Esophagus muscularis mucosa (tissue), 4 donors: ENCODE results near the gene PUSL1. TPM values are rescaled to one million over a fixed set of nuclear protein-coding genes. Genes with fewer than 3 reads are reported as not detected.

Experiments
- DNase-seq: peaks from one replicate; pipeline ENCODE4 v3.0.0-alpha.2; 2017; ENCODE audit errors: extremely low spot score
- H3K27ac ChIP-seq, 4 donors: fragments of 200-600 bp; sonication (generic); replicated peaks in 1 of 4; 1 replicate in 3 of 4; 2 replicates in 1 of 4; pipeline ENCODE4 v1.5.1; 2016 to 2019; ENCODE audit warnings: mild to moderate bottlenecking in 1 of 4
- H3K27me3 ChIP-seq, 4 donors: fragments of 200-600 bp; sonication (generic); one replicate each; pipeline versions ENCODE4 v1.5.1 to v1.6.0; 2016 to 2019
- H3K36me3 ChIP-seq, 4 donors: fragments of 200-600 bp; sonication (generic); one replicate each; pipeline ENCODE4 v1.5.1; 2016 to 2019
- H3K4me1 ChIP-seq, 4 donors: fragments of 200-600 bp; sonication (generic); one replicate each; pipeline ENCODE4 v1.5.1; 2016 to 2019
- H3K4me3 ChIP-seq, 4 donors: fragments of 200-600 bp; sonication (generic); 1 replicate in 2 of 4; 2 replicates in 2 of 4; pipeline ENCODE4 v1.5.1; 2016 to 2019; ENCODE audit warnings: mild to moderate bottlenecking in 4 of 4, moderate library complexity in 1 of 4
- H3K9me3 ChIP-seq, 4 donors: fragments of 200-600 bp; sonication (generic); 1 replicate in 3 of 4; 2 replicates in 1 of 4; pipeline ENCODE4 v1.5.1; 2016 to 2019
- CTCF ChIP-seq, 3 experiments: fragments of 200-600 bp in 2 of 3; fragments of 450-650 bp in 1 of 3; sonication (generic) in 2 of 3; IDR thresholded peaks; one replicate each; pipeline ENCODE4 v1.5.1; 2017 to 2019; ENCODE audit warnings: antibody characterized with exemption in 3 of 3, mild to moderate bottlenecking in 2 of 3, moderate library complexity in 1 of 3
- EP300 ChIP-seq: sonication (generic); formaldehyde crosslinking; IDR thresholded peaks from one replicate; pipeline ENCODE4 v1.6.1; 2017; ENCODE audit warnings: antibody characterized with exemption
- POLR2A ChIP-seq: fragments of 450-650 bp; IDR thresholded peaks from one replicate; pipeline ENCODE4 v1.6.1; 2017; ENCODE audit warnings: antibody characterized with exemption, moderate library complexity, mild to moderate bottlenecking, low read depth
- POLR2AphosphoS5 ChIP-seq, 2 donors: sonication (generic); formaldehyde crosslinking; IDR thresholded peaks; one replicate each; pipeline ENCODE4 v1.6.1; 2017; ENCODE audit warnings: antibody characterized with exemption in 2 of 2
- WGBS: methylation state at CpG from one replicate; pipeline ENCODE4 v1.1.5; 2018; 5-methylcytosine and 5-hydroxymethylcytosine counted together
- intact Hi-C: fragments of 100-400 bp; cut with DNase I; formaldehyde crosslinking; loops from one replicate; pipeline ENCODE4 v1.15.1; 2023
- total RNA-seq, 4 donors: library from RNA; depleted of rRNA; stranded (reverse); fragments of >200 nt; gene quantifications; one replicate each; pipeline versions ENCODE4 v1.1.0 to v1.2.1, GENCODE V29; 2016

PUSL1 gene
- total RNA-seq, 4 donors from 2014 or later: 10.3 to 24.7 (median 21.7) TPM

GRCh38 chr1:1319646-1319941, 11.2 kb downstream of the PUSL1 start:
- intact Hi-C loops: no loop called here
- Histone ChIP-seq H3K36me3 (peaks cover 9 to 59% (median 38%) of the 10 kb centered on the region in 4 donors), H3K27me3 (no peaks in the 10 kb centered on the region), H3K4me3 (no peak overlapping the region), H3K9me3 (no peaks in the 10 kb centered on the region), H3K4me1 (peaks cover 40 to 96% (median 91%) of the 10 kb centered on the region in 4 donors), H3K27ac (peak overlapping the region; percentile 80 to 84 (median 84))
- DNase-seq: no peak
- 93% methylated on average over 13 of the region's 13 CpGs for WGBS
- TF ChIP-seq POLR2AphosphoS5 (IDR thresholded peaks at IDR 0.05) (no peak), EP300 (no peak), POLR2A (no peak), CTCF (IDR thresholded peaks at IDR 0.05) (no peak)

- H3K4me1 ChIP-seq: peaks cover 50 to 93% (median 91%) of the 10 kb centered on the region in 4 donors
- intact Hi-C loops: no loop called here
These were observed 12.5 kb downstream of the PUSL1 start for GRCh38 chr1:1320666-1321448.

GRCh38 chr1:1321477-1321876, 13.1 kb downstream of the PUSL1 start:
- TF ChIP-seq POLR2AphosphoS5 (IDR thresholded peaks at IDR 0.05) (no peak), EP300 (no peak), POLR2A (no peak), CTCF (IDR thresholded peaks at IDR 0.05) (no peak)
- Histone ChIP-seq H3K36me3 (peaks cover 2 to 46% (median 29%) of the 10 kb centered on the region in 4 donors), H3K9me3 (no peaks in the 10 kb centered on the region), H3K4me1 (peaks cover 57 to 93% (median 91%) of the 10 kb centered on the region in 4 donors), H3K4me3 (no peak overlapping the region), H3K27ac (peak overlapping the region; percentile 80 to 84 (median 84)), H3K27me3 (no peaks in the 10 kb centered on the region)
- DNase-seq: no peak
- intact Hi-C loops: no loop called here
- 86% methylated on average over 8 of the region's 8 CpGs for WGBS

More at GRCh38 chr1:1320666-1321448, 12.5 kb downstream of the PUSL1 start:
- no peak for TF ChIP-seq POLR2A
- TF ChIP-seq CTCF (IDR thresholded peaks at IDR 0.05): no peak
- TF ChIP-seq EP300: no peak
- TF ChIP-seq POLR2AphosphoS5 (IDR thresholded peaks at IDR 0.05): no peak
- Histone ChIP-seq H3K4me3 (no peak overlapping the region), H3K36me3 (peaks cover 8 to 51% (median 30%) of the 10 kb centered on the region in 4 donors), H3K27me3 (no peaks in the 10 kb centered on the region), H3K27ac (peak overlapping the region; percentile 80 to 84 (median 84)), H3K9me3 (no peaks in the 10 kb centered on the region)
- 70% methylated on average over 14 of the region's 23 CpGs for WGBS
- DNase-seq: no peak

GRCh38 chr1:1322418-1322817, 14.0 kb downstream of the PUSL1 start:
- TF ChIP-seq POLR2AphosphoS5 (IDR thresholded peaks at IDR 0.05) (no peak), POLR2A (no peak), EP300 (no peak), CTCF (IDR thresholded peaks at IDR 0.05) (no peak)
- H3K27ac ChIP-seq: no peak overlapping the region
- intact Hi-C loops: no loop called here
- H3K4me1 ChIP-seq: peaks cover 63 to 93% (median 89%) of the 10 kb centered on the region in 4 donors
- no peaks in the 10 kb centered on the region for H3K9me3 ChIP-seq
- peaks cover 6 to 49% (median 35%) of the 10 kb centered on the region in 4 donors for H3K36me3 ChIP-seq
- H3K4me3 ChIP-seq: no peak overlapping the region
- 86% methylated on average over 10 of the region's 14 CpGs for WGBS
- H3K27me3 ChIP-seq: no peaks in the 10 kb centered on the region
- no peak for DNase-seq
